ENCODE measurements around the gene RIPPLY2. TPM values are rescaled to one million over a fixed set of nuclear protein-coding genes. Genes with fewer than 3 reads are reported as not detected.
"Not testable (repeated sequence)": the region's sequence is repeated elsewhere in the genome, so short reads cannot be mapped to it uniquely, and the experiment has no call there.

Gene RIPPLY2, protein sequence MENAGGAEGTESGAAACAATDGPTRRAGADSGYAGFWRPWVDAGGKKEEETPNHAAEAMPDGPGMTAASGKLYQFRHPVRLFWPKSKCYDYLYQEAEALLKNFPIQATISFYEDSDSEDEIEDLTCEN
- 0.26 TPM for total RNA-seq
- polyA plus RNA-seq, result 2.5 TPM

DNA sequence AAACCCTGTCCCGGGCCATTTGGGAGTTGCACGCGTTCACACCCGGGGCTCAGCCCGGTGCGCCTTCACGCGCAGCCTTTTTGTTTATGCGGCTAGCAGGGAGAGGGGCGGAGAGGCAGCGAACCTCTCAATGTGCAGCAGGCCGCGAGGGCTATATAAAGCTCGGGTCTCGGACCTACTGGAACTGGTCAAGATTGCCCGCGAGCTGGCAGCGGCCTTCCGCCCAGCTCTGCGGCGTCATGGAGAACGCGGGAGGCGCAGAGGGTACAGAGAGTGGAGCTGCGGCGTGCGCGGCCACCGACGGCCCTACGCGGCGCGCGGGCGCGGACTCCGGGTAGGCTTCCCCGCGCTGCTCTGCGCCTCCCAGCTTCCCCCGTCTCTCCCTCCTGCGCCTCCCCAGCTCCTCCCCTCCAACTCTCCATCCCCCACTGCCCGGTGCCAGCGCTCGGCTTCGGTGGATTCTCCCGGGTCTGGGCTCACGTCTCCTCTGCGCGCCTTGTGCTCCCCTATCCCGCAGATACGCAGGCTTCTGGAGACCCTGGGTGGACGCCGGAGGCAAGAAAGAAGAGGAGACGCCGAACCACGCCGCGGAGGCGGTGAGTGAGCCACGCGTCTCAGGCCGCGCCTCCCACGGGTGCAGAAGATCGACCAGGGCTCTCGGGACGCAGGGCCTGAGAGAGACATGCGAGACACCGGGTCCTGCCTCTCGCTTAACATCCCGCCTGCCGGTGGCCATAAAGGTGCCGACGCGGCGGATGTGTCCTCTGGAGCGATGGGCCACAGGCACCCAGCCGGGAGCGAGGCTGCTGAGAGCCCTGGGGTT lies at the start of gene RIPPLY2:
TSS of gene RIPPLY2 (plus strand) at position 183 of the 823 bp plus-strand sequence. CDS start at position 240, 57 bp downstream.
- Histone ChIP-seq H3K36me3 (ENCODE audit: insufficient read depth) (no peaks in the 10 kb centered on the region), H3K27ac (ENCODE audit: low read depth) (no peak within 1 kb of the TSS), H3K4me1 (ENCODE audit: insufficient read depth) (no peaks in the 10 kb centered on the region), H3K4me3 (ENCODE audit: low read depth, low read length) (peak within 1 kb of the TSS; percentile 41)
- DNase-seq (ENCODE audit: extremely low spot score), result no peak
- WGBS, result under 1% methylated on average over 81 of the region's 81 CpGs

DNA sequence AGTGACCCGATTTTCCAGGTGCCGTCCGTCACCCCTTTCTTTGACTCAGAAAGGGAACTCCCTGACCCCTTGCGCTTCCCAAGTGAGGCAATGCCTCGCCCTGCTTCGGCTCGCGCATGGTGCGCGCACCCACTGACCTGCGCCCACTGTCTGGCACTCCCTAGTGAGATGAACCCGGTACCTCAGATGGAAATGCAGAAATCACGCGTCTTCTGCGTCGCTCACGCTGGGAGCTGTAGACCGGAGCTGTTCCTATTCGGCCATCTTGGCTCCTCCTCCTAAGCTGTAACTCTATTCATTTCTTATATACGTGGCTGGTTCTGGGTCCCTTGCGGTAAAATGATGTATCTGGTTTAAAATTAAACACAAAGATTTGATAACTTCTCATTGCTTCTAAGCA lies 49.7 kb upstream of the RIPPLY2 start:
- H3K4me3 ChIP-seq (ENCODE audit: low read depth, low read length); DNase-seq (ENCODE audit: extremely low spot score); H3K36me3 ChIP-seq (ENCODE audit: insufficient read depth); H3K27ac ChIP-seq (ENCODE audit: low read depth); H3K4me1 ChIP-seq (ENCODE audit: insufficient read depth): not testable (repeated sequence)
- WGBS, result 95% methylated on average over 11 of the region's 21 CpGs

DNA sequence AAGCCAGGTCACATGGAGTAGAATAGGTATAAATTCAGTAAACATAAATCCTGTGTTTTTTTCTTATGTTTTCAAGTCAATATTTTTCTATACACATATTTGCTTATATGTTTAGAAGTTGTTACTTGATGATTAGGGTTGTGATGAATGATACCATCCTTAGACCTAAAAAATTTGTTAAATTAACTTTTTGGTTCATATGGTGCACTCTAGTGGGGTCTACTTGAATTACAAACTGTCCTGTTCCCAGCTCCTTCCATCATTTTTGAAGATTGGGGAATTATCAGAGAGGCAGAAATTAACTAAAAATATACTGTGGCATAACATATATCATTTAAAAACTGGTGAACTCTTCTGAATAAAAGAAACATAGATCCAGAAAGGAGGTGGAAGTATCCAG lies 48.3 kb upstream of the RIPPLY2 start:
- H3K4me1 ChIP-seq (ENCODE audit: insufficient read depth), result no peaks in the 10 kb centered on the region
- no peak for DNase-seq (ENCODE audit: extremely low spot score)
- H3K36me3 ChIP-seq (ENCODE audit: insufficient read depth), result no peaks in the 10 kb centered on the region
- H3K27ac ChIP-seq (ENCODE audit: low read depth), result no peak overlapping the region
- no peak overlapping the region for H3K4me3 ChIP-seq (ENCODE audit: low read depth, low read length)

DNA sequence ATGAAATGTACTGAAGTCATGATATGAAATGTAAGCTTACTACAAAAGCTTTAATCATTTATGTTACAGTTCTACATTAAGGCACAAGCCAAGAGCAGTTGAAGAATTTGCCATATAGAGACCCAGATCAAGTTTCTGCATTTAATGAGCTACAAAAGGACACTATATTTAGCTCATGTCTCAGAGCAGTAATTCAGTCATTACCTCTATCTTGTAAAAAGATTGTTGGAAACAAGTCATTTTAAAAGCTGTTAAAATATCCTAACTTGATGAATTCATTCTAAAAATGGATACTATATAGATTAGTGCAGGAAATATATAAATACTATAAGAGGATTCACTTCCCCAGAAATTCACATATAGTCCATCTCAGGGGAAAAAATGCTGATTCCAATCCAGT lies 45.2 kb upstream of the RIPPLY2 start:
- H3K4me1 ChIP-seq (ENCODE audit: insufficient read depth), result no peaks in the 10 kb centered on the region

DNA sequence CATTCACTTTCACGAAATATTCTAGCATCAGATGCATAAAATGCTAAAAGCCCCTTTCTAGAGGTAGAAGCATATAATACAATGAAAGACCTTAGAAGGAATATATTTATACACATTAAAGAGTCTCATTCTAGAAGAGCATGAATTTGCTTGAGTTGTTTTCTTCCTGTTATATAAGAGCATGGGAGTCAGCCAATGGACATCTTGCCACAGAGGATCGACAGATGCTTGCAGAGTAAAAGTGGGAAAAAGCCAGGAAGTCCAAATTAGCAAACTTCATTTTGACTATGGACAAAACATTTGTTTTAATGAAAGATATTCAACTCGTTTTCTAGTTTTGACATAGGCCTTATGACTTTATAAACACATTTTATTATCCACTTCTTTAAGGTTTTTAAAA lies 44.2 kb upstream of the RIPPLY2 start:
- Histone ChIP-seq H3K4me3 (ENCODE audit: low read depth, low read length) (no peak overlapping the region), H3K36me3 (ENCODE audit: insufficient read depth) (no peaks in the 10 kb centered on the region), H3K4me1 (ENCODE audit: insufficient read depth) (no peaks in the 10 kb centered on the region), H3K27ac (ENCODE audit: low read depth) (no peak overlapping the region)
- DNase-seq (ENCODE audit: extremely low spot score), result no peak
- 64% methylated on average over 3 of the region's 3 CpGs for WGBS

More for the DNA sequence above, 45.2 kb upstream of the RIPPLY2 start:
- DNase-seq (ENCODE audit: extremely low spot score), result no peak
- Histone ChIP-seq H3K27ac (ENCODE audit: low read depth) (no peak overlapping the region), H3K4me3 (ENCODE audit: low read depth, low read length) (no peak overlapping the region), H3K36me3 (ENCODE audit: insufficient read depth) (no peaks in the 10 kb centered on the region)

DNA sequence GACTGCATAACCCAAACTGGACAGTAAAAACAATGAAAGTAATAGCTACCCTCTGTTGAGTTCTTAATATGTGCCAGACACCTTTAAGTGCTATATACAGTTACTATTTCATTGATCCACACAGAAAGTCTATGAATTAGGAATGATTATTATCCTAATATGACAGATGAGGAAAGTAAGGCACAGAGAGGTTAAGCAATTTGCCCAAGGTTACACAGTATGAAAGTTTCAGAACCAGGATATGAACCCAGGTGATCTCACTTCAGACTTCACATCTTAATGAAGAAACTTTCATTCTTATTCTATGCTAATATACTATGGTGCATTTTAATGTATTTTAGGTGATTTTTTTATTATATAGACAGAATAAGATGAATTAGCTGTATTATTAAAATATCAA lies 40.6 kb upstream of the RIPPLY2 start:
- no peak overlapping the region for H3K4me3 ChIP-seq (ENCODE audit: low read depth, low read length)
- no peaks in the 10 kb centered on the region for H3K36me3 ChIP-seq (ENCODE audit: insufficient read depth)
- no peak overlapping the region for H3K27ac ChIP-seq (ENCODE audit: low read depth)
- no peaks in the 10 kb centered on the region for H3K4me1 ChIP-seq (ENCODE audit: insufficient read depth)
- DNase-seq (ENCODE audit: extremely low spot score), result no peak

DNA sequence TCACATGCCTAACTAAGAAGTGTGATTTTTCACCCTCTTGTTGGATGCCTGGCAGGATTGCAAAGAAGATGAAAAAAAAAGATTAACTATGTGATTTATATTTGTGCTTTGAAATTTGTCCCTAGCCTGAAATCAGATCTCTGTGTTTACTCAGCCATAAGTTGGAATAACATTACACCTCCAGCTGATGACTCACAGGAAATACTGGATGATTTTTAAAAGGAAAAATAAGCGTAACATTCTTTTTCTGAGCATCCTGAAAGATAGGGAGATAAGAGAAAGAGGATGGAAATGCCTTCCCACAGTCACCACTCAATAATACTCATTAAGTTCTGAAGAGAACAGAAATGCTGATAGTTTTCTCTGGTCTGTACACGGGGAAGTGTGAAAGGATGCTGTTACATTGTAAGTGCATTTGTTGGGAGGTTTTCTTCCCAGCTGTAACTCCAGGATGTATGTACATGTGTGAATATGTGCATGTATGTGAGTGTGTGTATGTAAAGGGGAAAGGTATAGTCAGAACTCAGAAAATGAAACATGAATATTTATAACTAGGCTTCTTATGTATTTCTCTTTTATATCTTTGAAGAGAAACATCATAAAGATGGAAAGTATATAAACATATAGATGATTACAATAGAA lies 37.4 kb upstream of the RIPPLY2 start:
- WGBS, result 13% methylated on average over 2 of the region's 2 CpGs
- H3K27ac ChIP-seq (ENCODE audit: low read depth), result no peak overlapping the region
- no peak for DNase-seq (ENCODE audit: extremely low spot score)
- no peaks in the 10 kb centered on the region for H3K36me3 ChIP-seq (ENCODE audit: insufficient read depth)
- H3K4me3 ChIP-seq (ENCODE audit: low read depth, low read length), result no peak overlapping the region
- H3K4me1 ChIP-seq (ENCODE audit: insufficient read depth), result no peaks in the 10 kb centered on the region

DNA sequence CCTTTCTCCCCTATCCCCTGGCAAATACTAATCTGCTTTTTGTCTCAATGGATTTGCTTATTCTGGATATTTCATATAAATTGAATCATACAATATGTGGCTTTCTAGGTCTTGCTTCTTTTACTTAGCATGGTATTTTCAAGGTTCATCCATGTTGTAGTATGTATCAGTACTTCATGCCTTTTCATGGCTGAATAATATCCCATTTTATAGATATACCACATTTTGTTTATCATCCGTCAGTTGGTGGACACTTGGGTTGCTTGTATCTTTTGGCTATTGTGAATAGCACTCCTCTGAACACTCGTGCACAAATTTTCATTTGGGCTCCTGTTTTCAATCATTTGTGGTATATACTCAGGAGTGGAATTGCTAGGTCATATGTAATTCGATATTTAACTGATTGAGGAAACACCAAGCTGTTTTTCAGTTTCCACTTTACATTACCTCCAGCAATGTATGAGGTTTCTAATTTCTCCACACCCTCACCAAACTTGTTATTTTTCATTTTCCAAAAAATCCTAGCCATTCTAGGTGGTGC lies 30.5 kb upstream of the RIPPLY2 start:
- Histone ChIP-seq H3K4me3 (ENCODE audit: low read depth, low read length) (no peak overlapping the region), H3K36me3 (ENCODE audit: insufficient read depth) (no peaks in the 10 kb centered on the region), H3K4me1 (ENCODE audit: insufficient read depth) (no peaks in the 10 kb centered on the region), H3K27ac (ENCODE audit: low read depth) (no peak overlapping the region)
- DNase-seq (ENCODE audit: extremely low spot score), result no peak
- 82% methylated on average over 3 of the region's 3 CpGs for WGBS

DNA sequence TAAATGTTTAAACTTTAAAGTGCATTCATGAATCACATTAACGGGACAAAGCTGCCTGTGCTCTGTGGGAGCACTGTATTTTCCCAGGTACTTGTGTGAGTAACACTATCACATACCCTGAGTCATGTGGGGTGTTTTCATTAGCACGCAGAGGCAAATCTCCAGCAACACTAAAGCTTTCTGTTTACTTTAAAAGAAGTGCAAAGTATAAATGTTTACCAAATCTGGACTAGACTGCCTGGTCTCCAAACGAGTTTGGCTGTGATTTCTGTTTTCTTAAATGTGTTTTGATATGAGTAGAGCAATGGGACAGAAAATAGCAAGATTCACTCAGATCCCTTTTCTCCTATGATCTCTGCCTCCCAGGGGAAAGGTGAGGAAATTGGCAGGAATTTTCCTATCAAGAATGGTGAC lies 28.8 kb upstream of the RIPPLY2 start:
- no peaks in the 10 kb centered on the region for H3K4me1 ChIP-seq (ENCODE audit: insufficient read depth)
- no peak overlapping the region for H3K27ac ChIP-seq (ENCODE audit: low read depth)
- no peak for DNase-seq (ENCODE audit: extremely low spot score)
- WGBS, result 26% methylated on average over 3 of the region's 3 CpGs
- H3K36me3 ChIP-seq (ENCODE audit: insufficient read depth), result no peaks in the 10 kb centered on the region
- no peak overlapping the region for H3K4me3 ChIP-seq (ENCODE audit: low read depth, low read length)

DNA sequence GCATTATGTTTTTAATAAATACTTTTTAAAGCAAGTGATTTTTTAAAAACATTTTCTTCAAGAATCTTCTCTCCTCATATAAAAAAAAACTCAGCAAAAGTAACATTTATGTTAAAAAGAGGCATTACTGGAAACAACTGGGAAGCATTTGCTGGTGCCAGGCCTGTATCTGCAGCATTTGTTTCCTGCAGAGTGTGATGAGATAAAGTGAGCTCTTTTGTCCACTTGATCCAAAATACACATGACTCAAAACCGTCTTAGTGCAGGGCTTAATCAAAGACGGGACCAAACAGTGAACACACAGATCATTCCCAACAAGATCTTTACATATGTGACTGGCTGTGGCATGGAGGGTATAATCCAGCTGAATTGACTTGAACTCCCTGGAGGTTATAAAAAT lies 28.3 kb upstream of the RIPPLY2 start:
- 9% methylated on average over 2 of the region's 2 CpGs for WGBS
- Histone ChIP-seq H3K4me1 (ENCODE audit: insufficient read depth) (no peaks in the 10 kb centered on the region), H3K36me3 (ENCODE audit: insufficient read depth) (no peaks in the 10 kb centered on the region), H3K4me3 (ENCODE audit: low read depth, low read length) (no peak overlapping the region), H3K27ac (ENCODE audit: low read depth) (no peak overlapping the region)
- DNase-seq (ENCODE audit: extremely low spot score), result no peak

DNA sequence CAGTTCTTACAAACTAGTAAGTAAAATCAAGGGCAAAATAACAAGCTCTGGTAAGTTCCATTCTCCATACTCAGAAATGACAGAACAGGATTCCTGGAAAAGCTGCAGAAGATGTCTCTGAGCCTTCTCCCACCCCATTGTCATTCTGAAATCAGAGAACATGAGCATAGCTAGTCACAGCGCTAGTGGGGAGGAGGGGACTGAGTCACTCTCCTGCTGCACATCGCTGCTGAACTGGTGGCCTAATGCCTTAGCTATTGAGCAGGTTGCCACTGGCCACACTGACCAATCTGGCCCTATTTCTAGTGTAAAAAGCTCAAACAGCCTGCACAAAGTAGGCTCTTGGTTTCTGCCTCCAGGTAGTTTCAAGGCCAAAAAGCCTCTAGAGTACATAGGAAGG lies 26.1 kb upstream of the RIPPLY2 start:
- Histone ChIP-seq H3K4me3 (ENCODE audit: low read depth, low read length) (no peak overlapping the region), H3K4me1 (ENCODE audit: insufficient read depth) (no peaks in the 10 kb centered on the region), H3K36me3 (ENCODE audit: insufficient read depth) (no peaks in the 10 kb centered on the region), H3K27ac (ENCODE audit: low read depth) (no peak overlapping the region)
- DNase-seq (ENCODE audit: extremely low spot score), result no peak
- WGBS, result 71% methylated on average over 2 of the region's 2 CpGs

DNA sequence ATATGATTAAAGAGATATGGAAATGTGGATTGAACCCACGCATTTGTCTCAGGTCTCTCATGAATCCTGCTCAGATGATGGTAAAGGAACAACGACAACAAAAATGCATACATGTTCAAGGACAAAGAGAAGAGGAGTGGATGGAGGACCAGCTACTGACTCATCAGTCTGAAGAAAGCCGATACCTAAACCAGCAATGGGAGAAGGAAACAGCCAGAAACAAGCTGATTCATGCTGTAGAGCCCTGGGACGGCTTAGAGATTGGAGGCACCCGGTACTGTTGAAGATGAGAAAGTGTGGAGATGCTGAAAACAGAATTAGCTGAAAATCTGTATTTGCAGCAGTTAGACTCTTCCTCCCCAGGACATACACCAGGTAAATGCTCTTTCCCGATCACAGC lies 14.4 kb upstream of the RIPPLY2 start:
- Histone ChIP-seq H3K4me1 (ENCODE audit: insufficient read depth) (no peaks in the 10 kb centered on the region), H3K27ac (ENCODE audit: low read depth) (no peak overlapping the region), H3K36me3 (ENCODE audit: insufficient read depth) (no peaks in the 10 kb centered on the region), H3K4me3 (ENCODE audit: low read depth, low read length) (no peak overlapping the region)
- 79% methylated on average over 6 of the region's 6 CpGs for WGBS
- no peak for DNase-seq (ENCODE audit: extremely low spot score)

DNA sequence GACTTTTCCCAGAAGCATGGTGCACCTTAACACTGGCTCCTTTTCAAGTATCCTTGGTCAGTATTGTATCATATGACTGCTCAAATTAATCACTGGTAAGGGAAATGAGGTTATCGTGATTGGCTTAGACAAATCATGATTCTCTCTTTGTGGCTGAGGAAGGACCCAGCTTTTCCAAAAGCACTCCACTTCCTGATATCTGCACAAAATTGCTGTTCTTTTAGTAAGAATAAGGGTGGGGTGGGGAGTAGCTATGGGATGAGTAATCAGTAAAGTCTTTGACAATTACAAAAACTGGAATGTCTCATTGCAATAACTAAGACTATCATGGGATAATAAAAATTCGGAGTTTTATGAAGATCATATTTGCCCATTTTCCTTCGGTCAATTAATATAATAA lies 9.0 kb upstream of the RIPPLY2 start:
- DNase-seq (ENCODE audit: extremely low spot score), result no peak
- H3K36me3 ChIP-seq (ENCODE audit: insufficient read depth), result no peaks in the 10 kb centered on the region
- H3K4me1 ChIP-seq (ENCODE audit: insufficient read depth), result no peaks in the 10 kb centered on the region
- no peak overlapping the region for H3K27ac ChIP-seq (ENCODE audit: low read depth)
- 88% methylated on average over 3 of the region's 3 CpGs for WGBS
- no peak overlapping the region for H3K4me3 ChIP-seq (ENCODE audit: low read depth, low read length)

DNA sequence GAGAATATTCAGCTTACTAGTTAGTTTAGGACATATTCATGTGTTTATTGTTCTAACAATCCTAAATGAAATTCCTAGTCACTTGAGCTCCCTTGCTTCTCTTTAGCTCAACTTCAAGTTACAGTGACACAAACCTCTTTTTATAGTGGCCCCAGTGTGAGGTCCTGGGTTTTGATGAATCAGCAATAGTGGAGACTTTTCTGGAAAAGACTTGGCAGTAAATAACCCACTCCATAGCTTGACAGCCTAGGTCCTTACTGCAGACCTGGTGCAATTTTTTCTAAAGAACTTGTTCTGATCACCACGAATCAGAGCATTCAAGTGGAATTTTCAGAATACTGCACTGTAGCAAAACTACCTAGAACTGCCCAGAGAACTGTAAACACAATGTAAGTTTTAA lies 6.9 kb upstream of the RIPPLY2 start:
- DNase-seq (ENCODE audit: extremely low spot score), result no peak
- Histone ChIP-seq H3K36me3 (ENCODE audit: insufficient read depth) (no peaks in the 10 kb centered on the region), H3K4me1 (ENCODE audit: insufficient read depth) (no peaks in the 10 kb centered on the region), H3K4me3 (ENCODE audit: low read depth, low read length) (no peak overlapping the region), H3K27ac (ENCODE audit: low read depth) (no peak overlapping the region)
- WGBS, result 54% methylated on average over 1 of the region's 1 CpG
